Activated CD4-positive, alpha-beta T cell treated with anti-CD3 and anti-CD28 coated beads for 1 hour (primary cell): ENCODE data around the gene AFF2.

Experiments used
- DNase-seq: peaks from one replicate; pipeline ENCODE4 v3.0.0-alpha.2; 2020

The AFF2 gene

DNA sequence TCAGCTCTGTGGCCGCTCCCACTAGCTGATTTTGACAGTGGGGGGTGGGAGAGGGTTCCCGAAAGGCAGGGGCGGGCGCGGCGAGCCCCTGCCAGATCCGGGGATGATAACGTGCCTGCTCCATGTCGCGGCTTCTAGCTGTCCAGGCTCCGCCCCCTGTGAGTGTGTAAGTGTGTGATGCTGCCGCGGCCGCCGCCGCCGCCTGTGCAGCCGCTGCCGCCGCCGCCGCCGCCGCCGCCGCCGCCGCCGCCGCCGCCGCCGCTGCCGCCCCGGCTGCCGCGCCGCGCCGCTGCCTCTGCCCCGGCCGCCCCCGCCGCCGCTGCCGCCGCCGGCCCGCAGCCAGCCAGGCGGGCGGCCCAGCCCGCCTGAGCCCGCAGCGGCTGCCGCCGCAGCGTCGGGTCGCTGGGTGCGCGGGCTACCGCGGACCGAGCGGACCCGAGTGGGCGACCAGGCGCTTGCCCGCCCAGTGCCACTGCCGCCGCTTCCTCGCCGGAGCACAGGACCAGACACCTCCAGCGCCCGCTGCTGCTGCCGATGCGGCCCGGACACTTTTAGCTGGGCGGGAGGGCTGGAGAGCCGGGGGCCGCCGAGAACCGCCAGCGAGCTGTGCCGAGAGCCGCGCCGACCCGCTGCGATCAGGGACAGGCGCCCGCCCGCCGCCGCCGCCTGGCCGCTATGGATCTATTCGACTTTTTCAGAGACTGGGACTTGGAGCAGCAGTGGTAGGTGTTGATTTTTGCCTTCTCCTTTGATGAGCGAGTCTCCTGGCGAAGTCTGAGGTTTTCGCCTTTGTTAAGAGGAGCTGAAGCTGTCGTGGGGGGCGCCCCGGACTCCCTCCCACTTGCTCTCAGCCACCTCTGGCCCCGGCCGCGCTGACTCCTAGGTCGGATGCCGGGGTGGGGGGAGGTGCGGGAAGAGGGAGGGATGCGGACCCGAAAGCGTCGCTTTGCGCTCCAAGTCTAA is at the start of gene AFF2:
Gene AFF2, plus strand, starts transcription at position 195 of the 963 bp plus-strand sequence. Its CDS starts 481 bp downstream, at position 676.
- DNase-seq, result peak; percentile 33

DNA sequence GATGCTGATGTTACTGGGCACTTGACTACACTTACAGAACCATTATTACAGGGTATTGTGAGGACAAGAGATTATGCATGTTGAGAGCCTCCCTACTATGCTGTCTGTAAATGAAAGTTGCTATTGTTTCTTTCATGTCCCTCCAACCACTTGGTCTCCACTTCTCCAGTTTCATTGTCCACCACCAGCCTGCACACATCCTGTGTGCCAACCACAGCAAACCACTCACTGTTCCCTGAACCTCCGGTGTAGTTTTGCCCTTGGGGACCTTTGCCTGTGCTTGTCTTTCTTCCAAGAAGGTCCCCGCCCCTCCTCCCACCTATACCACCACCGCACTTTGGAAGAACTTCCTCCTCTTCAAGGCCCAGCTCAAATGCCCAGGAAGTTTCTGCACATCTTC is 43.1 kb upstream of the AFF2 start:
- no peak for DNase-seq

DNA sequence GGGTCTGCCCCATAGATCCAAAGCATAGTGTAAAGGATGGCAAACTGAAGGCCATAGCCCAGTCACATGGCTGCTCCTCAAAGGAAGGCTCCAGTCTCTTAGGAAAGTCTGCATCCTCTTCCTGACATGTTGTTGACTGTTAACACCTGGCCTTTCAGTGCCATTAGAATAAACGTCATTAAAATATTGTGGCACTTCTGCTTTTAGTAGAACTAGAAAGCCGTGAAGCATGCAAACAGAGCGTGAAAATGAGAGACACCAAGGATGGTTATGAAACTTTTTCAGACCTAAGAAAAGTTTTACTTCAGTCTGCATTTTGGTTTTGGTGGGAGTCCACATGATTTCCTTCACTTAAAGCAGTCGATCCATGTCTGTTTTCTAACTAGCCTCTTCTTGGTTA is 41.1 kb upstream of the AFF2 start:
- DNase-seq, result no peak

GRCh38 chrX:148466292-148466691 is 34.1 kb upstream of the AFF2 start:
- DNase-seq, result no peak

DNA sequence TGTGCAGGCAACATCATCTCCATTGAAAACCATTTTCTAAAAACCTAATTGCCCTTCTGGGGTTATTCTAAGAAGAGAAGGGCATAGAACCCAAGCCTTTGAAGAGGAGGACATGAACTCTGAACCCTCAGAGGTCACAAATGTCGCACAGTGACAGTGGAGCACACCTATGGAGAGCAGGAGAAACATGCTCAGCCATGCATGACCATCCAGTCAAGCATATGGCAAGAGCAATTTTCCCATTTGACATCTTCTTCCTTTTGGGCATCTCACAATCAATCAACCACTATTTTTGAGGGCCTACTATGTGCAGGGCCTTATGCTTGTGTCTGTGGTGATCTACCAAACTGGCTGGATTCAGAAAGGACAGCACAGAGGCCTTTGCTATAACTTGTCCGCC is 30.1 kb upstream of the AFF2 start:
- DNase-seq, result no peak

GRCh38 chrX:148474030-148474429 is 26.4 kb upstream of the AFF2 start:
- no peak for DNase-seq

DNA sequence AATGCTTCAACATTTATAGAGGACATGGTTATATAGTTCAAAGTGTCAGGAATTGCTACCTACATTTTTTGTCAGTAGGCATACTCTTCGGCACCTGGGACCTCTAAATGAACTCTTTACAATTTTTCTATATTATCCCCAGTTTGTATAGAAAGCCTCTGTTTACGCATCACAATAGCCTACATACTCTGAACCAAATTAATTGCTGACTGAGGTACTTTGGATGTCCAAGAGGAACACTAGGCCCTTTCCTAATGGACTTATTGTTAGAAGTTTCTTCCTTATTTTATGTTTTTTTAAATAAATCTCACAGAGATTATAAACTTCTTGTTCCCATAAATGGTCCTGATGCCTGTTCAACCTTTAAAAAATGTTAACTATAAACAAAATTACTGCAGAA is 8.4 kb upstream of the AFF2 start:
- DNase-seq, result no peak

DNA sequence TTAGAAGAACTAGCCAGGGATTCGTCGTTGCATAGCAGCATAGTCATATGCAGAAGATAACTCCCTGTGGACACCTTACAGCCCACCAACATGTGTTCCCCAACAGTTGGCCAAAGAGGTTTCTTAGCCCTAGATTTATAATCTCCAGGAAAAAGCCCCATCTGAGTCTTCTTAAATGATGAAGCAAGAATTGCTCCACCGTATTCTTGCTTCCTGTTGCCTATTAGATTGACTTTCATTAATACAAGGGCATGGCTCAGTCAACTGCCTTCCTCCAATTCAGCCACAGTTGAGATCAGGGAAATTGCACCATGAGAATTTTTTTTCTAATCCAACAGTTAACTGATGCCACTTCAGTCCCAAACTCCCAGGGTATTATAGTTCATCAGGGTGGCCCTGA is 5.2 kb upstream of the AFF2 start:
- DNase-seq, result no peak

DNA sequence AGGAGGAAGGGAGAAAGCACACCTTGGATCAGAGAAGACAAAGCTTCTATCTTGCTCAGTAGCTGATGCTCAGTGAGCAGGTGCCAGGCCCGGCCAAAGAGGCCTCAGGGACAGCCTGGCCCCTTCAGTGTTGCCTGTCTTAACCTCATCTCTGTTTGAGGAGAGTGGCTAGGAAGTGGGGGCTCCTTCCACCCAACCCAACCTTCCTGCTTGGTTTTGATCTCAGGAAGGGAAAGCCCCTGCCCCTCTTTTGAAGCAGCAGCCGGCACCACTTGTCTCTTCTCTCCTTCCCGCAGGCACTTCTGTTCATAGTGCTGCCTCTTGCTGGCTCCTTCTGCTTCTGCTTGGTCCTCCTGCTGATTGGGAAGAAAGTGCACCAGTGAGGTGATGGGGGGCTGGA is 2.4 kb upstream of the AFF2 start:
- no peak for DNase-seq

GRCh38 chrX:148499638-148500422 is 587 bp upstream of the AFF2 start:
- no peak for DNase-seq

- DNase-seq, result no peak
Measured at GRCh38 chrX:148501386-148502066, 1.1 kb downstream of the AFF2 start.

DNA sequence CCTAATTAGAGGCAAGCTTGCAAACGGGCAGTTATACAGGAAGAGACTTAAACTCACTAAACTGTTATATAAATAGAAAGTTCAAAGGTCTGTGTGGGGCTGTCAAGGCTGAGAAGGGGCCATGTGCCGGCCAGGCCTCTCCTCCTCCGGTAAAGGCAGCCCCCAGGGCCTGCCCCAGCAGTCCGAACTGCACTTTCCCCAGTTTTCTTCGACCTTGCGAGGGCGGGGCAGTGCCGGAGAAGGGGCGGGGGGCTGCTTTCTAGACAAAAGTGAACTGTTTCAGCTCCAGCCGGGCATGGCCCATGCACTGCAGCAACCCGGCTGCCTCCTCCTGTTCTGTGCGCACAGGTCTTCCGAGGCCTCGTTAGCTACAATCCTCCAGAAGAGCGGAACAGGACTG is 4.1 kb downstream of the AFF2 start:
- DNase-seq, result no peak

DNA sequence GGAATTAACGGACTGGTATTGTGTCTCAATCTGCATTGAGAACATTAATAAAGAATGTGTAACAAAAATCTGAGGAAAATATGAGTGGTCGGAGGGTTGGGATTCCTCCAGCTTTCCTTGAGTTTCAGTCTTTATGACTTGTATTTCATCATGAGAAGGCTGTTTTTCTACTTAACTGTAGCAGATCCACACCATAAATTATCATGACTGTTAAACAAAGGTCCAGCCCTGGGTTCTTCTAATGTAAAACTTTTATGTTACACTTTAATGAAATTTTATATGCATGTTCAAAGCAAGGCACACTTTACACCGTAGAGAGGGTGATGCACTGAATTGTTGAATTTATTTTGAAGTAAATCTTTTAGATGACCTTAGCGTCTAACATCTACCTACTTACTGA is 7.0 kb downstream of the AFF2 start:
- DNase-seq, result no peak

DNA sequence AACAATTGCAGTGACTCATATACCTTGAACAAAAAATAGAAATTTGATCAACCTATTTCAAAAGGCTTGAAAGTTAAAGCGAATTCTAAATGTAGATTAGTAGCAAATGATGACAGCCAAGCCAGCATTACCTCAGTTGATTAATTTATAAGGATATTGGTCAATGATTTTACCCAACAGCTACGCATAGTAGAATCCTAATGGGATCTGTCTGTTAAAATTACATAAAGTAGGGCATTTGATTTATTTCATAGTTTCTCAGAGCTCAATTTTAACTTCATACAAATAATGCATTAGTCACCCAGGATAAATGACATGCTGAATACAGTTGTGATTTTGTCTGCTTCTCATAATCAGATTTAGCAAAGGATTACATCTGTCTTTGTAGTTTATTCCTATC is 12.0 kb downstream of the AFF2 start:
- no peak for DNase-seq

DNA sequence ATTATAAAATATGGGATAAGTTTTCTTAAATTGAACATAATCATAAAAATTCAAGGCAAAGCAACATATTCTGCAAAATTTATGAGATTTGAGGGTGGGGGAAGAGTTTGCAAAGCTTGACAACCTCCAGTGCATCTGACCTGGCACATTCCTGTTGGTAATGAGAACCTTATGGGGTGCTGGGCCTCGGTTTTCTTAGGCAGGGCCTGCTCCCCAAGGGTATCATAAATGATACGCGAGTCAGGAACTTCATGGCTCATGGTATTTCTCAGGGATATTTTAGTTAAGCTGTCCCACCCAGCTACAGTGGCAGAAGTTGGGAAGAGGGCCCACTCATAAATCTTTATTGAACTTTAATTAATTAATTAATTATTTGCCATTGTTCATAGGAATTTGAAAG is 13.2 kb downstream of the AFF2 start:
- no peak for DNase-seq

DNA sequence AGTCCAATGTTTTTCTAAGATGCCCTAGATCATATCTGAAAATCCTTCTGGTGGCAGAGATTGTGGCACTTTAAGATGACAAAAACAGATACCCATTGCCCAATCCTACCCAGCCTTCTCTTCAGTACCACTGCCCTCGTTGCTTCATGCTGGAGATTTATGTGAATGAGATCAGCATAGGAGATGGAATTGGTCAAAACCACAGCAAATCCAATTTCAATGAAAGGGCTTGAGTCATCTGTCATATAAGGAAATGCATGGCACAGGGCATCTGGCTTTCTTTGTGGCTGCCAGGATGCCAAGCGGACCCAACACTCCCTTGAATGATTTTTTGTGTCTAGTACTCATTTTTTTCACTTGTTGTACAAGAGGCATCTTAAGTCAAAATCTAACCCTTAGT is 16.8 kb downstream of the AFF2 start:
- no peak for DNase-seq

GRCh38 chrX:148522006-148522405 is 21.6 kb downstream of the AFF2 start:
- DNase-seq, result no peak

DNA sequence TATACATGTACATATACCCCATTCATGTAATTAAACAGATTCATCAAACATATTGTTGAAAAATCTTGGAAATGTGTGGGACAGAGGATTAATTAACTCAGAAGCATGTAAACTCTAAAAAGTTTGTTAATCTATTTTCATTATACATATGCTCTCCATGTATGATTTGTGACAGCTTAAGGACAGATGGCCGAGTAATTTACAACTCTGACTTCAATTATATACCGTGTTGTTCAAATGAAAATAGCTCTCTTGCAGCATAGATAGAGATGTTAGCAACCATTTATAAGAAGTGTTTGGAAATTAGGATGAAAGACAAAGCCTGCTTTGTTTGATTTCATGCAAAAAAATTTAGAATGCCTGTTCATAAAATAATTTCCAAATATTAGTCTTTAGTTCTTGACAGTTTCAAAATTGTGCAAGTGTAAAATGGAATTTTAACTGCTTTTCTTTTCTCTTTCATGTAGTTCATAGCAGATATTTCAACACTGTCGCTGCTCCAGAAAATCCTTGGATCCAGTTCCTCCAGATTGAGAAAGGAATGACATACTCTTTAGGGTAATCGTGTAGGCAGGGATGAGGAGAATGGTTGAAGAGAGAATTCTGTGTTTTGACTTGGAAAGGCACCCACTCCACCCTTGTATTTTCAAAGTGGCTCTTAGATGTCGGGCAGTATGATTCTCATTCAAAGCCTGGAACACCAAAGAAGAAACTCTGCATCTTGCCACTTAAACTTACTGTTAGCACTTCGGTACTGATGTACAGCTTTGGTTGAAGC is 23.1 kb downstream of the AFF2 start:
- DNase-seq, result no peak

DNA sequence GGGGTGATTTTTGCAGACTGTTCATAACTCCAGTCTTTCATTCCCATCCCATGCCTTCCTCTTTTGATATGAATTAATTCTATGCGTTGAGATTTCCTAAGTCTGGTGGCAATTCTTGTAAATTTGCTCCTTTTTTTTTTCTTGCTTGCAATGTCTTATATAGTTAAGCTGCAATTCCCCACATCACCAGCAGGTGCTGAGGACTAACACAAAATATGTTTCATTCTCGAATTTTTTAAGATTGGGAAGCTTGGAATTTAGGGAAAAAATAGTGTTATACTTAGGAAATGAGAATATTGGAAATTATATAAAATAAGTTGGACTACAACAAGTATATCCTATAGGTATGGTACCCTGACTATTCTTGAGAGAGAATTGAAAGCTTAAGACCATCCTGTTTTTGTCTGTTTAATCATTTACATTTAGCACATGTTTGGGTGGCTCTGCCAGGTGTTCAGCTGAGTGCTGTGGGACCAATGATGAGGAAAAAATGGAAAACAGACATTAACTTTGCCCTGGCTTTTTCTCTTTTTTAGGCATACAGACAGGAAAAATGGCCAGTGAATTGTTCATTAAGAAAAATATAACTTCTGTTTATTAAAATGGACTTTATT is 30.2 kb downstream of the AFF2 start:
- DNase-seq, result no peak

- DNase-seq, result no peak
Measured at GRCh38 chrX:148534291-148534690, 33.9 kb downstream of the AFF2 start.

DNA sequence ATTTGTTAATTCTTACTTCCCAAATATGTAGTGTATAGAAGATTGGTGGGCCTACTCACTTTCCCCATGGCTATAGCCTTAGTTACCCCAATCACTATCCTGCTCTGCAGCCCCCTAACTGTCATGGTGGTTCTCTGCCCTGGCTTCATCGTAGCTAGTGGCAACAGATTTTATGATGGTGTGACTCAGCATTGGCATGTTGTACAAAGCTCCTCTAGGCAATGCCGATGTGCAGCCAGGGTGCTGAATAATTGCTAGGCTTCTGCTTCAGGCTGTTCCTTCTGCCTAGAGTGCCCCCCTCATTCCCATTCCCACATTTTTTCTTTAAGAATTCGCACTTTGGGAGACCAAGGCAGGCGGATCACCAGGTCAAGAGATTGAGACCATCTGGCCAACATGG is 35.2 kb downstream of the AFF2 start:
- DNase-seq, result no peak

DNA sequence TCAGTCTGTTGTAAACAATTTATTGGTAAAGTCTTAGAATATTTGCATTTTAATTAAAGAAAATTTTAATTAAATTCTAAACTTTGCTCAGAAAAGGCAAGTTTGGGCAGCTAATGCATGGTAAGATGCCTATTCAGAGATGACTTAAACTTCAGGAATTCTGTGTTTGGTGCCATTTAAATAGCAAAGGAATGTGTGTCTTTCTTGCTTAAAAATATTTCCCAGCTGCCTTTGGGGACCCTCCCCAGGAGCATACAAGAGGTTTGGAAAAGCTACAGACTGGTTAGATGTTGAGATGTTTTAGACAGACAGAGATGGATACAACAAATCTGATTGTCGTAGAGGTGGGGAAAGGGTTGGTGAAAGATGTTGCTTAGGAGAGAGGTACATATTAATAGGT is 36.5 kb downstream of the AFF2 start:
- DNase-seq, result no peak
